GM19351 (cell line): Measurements from ENCODE around the gene DEFB123.

Source experiments
- ATAC-seq: cut with Tn5 transposase; IDR thresholded peaks from one replicate; pipeline ENCODE4 v1.9.1; 2021; ENCODE audit warnings: mild to moderate bottlenecking, moderate library complexity; ENCODE audit not compliant: unreplicated experiment

DEFB123 gene

DNA sequence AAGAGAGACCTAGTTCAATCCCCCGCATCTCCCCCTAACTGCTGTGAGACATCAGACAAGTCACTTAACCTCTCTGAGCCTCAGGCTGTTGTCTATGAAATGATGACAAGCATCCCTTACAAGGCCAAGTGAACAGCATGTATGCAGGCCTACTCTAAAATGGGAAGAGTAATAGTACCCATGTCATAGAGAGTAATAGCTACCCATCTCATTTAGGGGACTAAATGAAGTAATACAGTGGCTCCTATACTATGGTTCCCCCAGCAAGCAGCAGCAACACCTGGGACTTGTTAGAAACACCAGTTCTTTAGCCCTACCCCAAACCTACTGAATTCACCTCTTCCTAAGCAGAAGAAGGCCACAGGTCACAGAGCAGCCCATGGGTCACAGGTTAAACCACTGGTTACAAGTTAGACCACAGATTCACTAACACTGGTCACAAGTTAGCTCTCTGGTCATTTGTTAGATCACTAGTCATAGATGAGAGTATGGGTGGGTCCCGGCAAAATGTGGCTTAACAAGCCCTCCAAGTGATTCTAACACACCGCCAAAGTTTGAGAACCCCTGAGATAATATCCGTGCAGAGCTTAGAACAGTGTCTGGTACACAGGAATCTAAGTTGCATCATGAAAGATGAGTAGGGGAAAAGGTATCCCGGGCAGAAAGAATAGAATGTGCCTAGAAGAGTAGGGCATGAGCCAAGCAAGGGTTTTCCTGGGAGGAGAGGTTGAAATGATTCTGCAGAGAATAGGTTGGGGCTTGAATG is 33.1 kb downstream of the DEFB123 start:
- peak; percentile 28 for ATAC-seq

DNA sequence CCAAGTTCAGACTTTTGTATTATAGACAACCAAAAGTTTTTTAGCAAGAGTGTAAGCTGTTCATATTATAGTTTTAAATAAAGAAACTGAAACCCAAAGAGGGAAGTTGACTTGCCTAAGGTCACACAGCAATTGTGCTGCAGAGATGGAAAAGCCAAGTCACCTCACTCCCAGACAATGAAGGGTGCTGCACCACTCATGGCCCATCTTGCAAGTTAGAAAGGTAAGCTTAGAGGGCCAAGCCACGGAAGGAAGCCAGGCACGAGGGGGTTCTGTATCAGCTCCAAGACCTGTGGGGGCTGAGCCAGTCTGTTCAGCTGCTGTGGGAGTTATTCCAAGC is 33.6 kb downstream of the DEFB123 start:
- peak; percentile 90 for ATAC-seq

DNA sequence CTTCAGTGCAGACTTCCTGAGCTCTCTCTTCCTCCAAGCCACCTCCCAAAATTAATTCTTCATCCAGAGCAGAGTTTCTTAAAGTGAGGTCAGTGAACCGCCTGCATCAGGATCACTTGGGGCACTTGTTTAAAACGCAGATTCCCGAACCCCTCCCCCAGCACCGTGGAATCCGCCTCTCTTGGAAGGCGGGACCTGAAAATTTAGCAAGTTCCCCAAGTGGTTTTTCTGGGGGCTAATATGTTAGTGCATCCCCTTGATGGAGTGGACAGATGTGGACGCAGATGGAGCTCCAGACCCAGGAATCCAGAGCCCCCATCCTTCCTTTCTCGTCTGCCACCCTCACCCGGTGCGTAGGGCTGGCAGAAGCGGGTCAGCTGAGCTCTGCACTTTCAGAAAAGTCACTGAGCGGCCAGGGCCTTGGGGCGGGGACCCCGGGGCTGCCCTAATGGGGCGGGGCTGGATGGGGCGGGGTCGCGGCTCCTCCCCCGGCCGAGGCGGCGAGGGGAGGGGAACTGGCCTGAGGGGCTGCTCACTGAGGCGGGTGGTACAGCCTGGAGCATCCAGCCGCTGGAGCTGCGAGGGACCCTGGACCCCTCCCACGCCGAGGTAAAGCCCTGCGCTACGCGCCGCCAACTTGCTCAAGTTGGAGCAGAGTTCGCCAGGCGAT is 34.5 kb downstream of the DEFB123 start, which contains the start of the genes DEFB124 and REM1:
Gene DEFB124, minus strand, starts transcription at position 370 of the 670 bp plus-strand sequence. CDS start 2,114 bp downstream, outside the sequence.
Gene REM1, plus strand, starts transcription at position 531 of the 670 bp plus-strand sequence. CDS start 1,158 bp downstream, outside the sequence.
- ATAC-seq: no peak

DNA sequence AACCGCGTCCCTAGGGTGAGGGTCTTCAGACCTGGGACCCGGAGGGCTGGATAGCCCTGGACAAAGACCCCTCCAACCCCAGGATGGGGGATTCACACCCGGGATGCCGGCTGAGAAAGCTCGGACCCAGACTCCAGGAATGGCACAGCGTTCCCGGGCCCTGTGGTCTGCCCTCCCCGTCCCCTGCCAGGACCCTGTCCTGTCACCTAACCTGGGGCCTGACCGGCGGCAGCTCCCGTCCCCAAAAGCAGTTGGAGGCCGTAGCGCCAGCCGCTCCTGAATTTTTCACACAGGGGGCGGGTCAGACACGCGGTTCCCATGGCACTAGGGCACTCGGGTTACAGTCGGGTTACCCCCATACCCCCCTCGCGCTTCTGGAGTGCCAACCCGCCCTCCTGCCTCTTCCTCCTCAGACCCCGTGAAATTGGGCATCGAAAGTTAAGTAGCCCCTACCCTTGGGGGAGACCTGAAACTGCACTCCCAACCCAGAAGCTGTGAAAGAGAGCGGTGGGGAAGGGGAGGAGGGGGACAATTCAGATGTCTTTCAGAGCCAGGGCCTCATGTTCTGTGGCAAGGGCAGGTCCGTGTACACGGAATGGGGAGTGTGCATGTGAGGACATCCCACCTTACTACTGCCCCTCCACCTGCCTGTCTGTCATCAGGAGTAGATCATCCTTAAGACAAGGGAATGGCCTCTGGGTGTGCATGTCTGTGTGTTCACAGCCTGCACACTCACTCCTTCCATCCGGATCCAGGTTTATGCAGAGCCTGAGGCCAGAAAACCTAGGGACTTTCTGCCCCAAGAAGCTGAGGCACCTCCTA is 35.3 kb downstream of the DEFB123 start:
- no peak for ATAC-seq

DNA sequence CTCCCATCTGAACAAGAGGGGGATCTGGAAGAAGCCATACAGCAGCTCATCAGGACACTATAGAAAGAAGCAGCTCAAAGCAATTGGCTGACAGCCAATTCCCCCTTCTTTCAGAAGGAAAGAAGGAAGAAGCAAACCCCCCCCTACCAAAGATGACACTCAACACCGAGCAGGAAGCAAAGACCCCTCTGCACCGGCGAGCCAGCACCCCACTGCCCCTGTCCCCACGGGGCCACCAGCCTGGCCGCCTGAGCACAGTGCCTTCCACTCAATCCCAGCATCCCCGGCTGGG is 35.8 kb downstream of the DEFB123 start:
- no peak for ATAC-seq

DNA sequence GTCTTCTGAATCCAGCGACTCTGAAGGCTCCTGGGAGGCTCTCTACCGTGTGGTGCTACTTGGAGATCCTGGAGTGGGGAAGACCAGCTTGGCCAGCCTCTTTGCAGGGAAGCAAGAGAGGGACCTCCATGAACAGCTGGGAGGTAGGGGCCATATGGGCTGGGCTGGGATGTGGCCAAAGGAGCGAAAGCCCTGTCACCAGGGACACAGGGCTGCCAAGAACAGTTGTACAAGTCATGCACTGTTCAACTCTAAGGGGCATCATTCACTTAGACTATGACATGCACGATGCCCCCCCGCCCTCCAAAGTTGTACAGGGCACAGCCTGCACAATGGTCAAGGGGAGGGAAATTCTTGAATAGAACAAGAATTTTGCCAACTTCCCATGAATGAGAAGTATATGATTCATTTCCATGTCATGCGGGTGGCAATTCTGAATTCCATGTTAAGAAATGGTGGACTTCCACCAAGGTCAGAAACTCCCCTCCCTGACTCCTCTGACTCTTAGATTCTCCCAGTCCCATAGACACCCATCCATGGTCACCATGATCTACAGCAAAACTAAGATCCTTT is 36.3 kb downstream of the DEFB123 start:
- ATAC-seq: no peak

DNA sequence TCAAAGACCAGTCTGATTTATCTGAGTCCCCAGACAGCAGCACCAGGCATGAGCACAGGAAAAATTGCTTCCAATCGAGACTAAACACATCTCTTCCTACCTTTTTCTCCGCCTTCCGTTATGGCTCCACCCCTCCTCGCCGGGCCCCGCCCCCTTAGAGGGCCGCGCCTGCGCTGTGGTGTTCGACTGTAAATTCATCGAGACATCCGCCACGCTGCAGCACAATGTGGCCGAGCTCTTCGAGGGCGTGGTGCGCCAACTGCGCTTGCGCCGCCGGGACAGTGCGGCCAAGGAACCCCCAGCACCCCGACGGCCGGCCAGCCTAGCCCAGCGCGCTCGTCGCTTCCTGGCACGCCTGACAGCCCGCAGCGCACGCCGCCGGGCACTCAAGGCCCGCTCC is 43.6 kb downstream of the DEFB123 start:
- no peak for ATAC-seq

DNA sequence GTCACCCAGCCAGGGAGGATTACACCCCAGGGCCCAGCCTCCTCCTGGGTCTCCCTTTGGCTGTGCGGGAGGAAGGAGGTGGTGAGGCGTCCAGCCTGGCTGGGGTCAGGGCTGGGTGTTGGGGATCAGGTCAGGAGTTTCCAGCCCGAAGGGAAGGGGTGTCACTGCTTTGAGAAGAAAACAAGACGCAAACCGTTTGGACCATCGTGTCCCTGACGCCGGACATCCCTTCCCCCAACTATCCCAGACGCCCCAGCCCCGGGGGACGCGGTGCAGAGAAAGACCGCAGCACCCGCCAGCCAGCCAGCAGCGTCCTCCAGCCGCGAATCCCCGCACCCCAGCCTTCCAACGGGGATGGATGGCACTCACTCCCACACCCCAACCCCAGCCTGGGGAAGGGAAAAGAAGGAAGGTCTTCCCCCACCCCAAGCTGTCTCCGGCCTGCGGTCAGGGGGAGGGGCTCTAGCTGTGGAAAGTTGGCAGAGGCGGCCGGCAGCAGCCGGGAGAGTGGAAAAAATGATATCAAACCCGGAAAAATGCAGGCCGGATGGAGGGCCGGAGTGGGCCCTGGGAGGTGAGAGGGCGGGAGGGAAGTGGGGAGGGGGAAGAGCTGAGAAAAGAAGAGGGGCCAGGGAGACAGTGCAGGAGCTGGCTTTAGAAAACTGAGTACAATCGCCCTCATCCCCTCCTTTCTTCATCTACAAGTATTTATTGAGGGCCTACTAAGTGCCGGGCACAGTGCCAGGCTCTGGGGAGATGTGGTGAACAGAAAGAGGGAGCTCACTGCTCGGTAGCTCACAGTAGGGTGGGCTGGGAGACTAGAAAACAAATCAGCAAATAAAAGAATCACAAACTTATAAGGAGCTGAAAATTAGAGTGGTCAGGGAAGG is 45.3 kb downstream of the DEFB123 start:
- ATAC-seq: no peak

DNA sequence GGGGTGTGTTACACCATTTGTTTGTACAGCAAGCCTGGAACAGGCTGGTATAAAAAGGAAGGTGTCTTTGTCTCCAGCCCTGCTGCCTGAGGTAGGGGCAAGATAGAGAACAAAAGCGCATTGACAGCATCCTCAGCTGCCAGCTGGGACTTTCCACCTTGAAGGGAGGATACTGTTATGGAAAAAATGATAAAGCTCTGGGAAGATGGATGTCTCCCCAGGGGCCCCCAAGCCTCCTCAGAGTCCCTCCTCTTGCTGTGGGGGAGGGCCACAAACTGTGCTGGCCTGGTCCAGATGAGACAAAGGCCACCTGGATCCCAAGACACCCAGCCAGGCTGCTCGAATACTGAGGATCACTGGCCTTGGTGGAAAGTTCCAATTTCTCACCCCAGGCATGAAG is 47.7 kb downstream of the DEFB123 start:
- no peak for ATAC-seq

DNA sequence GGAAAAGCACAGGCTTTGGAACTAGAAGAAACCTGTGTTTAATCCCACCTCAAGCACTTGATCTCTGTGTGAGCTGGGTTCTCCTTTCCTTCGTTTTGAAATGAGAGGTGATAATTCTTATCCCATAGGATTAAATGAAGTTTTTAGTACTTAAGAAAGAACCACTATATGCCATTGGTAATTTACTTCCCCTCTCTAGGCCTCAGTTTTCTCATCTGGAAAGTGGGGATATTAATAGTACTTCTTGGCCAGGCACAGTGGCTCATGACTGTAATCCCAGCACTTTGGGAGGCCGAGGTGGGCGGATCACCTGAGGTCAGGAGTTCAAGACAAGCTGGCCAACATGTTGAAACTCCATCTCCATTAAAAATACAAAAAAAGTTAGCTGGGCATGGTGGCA is 48.7 kb downstream of the DEFB123 start:
- ATAC-seq: no peak

DNA sequence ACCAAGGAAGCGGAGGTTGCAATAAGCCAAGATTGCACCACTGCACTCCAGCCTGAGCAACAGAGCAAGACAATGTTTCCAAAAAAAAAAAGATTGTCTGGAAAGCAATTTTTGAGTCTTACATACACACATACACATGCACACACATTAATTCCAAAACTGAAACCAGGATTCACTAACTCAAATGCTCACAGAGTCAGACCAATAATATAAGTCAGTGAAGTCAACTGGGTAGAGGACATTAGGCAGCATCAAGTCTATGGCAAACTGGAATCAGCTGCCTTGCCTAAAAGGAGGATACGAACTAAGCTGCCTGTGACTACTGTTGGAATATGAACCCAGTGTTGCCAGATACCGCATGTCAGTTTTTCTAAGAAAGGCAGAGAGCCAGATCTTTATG is 50.3 kb downstream of the DEFB123 start:
- no peak for ATAC-seq

DNA sequence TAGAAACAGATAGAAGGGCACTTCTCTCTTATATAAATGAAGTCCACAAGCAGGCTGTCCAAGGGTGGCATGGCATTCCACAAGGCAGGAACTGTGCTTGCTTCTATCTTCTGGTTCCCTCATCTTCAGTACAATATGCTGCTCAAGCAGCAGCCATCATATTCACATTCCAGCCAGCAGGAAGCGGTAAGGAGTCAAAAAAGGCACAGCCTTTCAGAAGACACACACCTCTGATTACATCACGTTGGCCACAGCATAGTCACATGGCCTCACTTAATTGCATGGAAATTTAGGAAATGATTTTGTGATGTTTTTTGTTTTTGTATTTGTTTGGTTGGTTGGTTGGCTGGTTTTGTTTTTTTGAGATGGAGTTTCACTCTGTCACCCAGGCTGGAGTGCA is 53.7 kb downstream of the DEFB123 start:
- ATAC-seq: no peak

DNA sequence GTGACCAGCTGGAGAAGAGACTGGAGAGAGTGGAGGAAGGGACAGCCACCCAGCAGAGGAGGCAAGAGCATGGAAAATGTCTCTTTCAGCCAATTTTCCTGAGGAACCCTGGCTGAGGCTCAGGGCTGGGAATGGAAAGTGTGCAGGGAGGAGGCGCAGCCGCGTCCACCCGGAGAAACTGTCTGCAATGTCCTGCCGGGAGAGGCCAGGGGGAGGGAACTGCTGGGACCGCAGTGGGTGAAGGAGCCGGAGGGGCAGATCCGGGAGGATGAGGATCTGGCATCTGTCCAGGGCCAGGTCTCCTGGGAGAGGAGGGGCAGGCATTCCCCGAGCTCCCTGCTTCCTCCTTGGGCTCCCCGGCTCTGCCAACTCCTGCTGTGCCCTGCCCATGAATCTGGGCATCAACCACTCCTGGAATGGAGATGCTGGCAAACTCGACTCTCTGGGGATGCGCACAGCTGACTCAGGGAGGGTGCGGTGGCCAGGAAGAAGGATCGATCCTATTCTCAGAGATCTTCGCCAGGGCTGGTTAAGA is 56.4 kb downstream of the DEFB123 start:
- ATAC-seq: no peak

DNA sequence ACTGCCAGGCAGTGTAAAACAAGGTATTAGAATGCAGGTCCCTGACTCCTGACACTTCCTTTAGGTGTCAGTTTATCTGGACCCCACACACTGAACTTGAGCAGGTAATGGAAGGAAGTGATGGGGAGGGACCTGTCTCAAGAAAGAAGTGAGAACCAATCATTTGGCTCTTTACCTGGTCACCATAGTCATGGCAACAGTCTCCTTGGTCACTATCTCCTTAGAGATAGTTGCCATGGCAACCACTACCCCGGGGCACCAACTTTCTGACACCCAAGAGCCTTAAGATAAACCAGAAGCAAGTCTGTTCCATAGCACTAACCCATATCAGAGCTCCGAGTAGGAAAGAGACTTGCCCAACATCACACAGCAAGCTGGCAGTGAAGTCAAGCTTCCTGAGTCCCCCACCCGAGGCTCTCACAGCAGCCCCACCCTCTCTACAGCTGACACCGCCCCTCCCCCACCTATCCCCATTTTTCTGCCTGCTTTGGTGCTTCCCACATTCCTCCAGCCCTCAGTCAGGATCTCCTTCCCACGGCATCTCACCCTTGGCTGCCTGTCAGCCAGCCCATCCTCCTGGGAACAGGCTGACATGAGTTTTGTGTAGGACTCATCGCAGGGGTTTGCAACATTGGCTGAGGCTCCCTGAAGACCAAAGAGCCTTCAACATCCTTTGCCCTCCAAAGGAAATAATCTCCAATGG is 57.6 kb downstream of the DEFB123 start:
- no peak for ATAC-seq
